ENCODE results near the gene PTPRN2.
"Not testable (repeated sequence)": the region's sequence is repeated elsewhere in the genome, so short reads cannot be mapped to it uniquely, and the experiment has no call there.

The PTPRN2 gene

GRCh38 chr7:158054081-158054480 is 533.5 kb downstream of the PTPRN2 start:
- FAIRE-seq, result no peak

GRCh38 chr7:158053183-158053915 is 534.3 kb downstream of the PTPRN2 start:
- FAIRE-seq, result no peak

GRCh38 chr7:158052381-158053060 is 535.1 kb downstream of the PTPRN2 start:
- no peak for FAIRE-seq

GRCh38 chr7:158051776-158052175 is 535.8 kb downstream of the PTPRN2 start:
- FAIRE-seq, result no peak

GRCh38 chr7:158050978-158051651 is 536.5 kb downstream of the PTPRN2 start:
- FAIRE-seq, result no peak

- FAIRE-seq, result no peak
Measured at GRCh38 chr7:158050441-158050977, 537.1 kb downstream of the PTPRN2 start.

GRCh38 chr7:158049271-158049670 is 538.4 kb downstream of the PTPRN2 start:
- FAIRE-seq, result no peak

GRCh38 chr7:158048569-158048968 is 539.1 kb downstream of the PTPRN2 start:
- FAIRE-seq, result no peak

- FAIRE-seq, result no peak
Measured at GRCh38 chr7:158047391-158048059, 540.1 kb downstream of the PTPRN2 start.

GRCh38 chr7:158046246-158046645 is 541.4 kb downstream of the PTPRN2 start:
- FAIRE-seq, result not testable (repeated sequence)

- no peak for FAIRE-seq
Measured at GRCh38 chr7:158044482-158044823, 543.2 kb downstream of the PTPRN2 start.

- FAIRE-seq, result no peak
Measured at GRCh38 chr7:158043551-158044481, 543.8 kb downstream of the PTPRN2 start.

GRCh38 chr7:158042156-158042880 is 545.3 kb downstream of the PTPRN2 start:
- FAIRE-seq, result no peak

GRCh38 chr7:158040199-158040598 is 547.4 kb downstream of the PTPRN2 start:
- no peak for FAIRE-seq

GRCh38 chr7:158039270-158039669 is 548.4 kb downstream of the PTPRN2 start:
- no peak for FAIRE-seq

GRCh38 chr7:158037211-158037610 is 550.4 kb downstream of the PTPRN2 start:
- FAIRE-seq, result no peak

- no peak for FAIRE-seq
Measured at GRCh38 chr7:158035343-158035742, 552.3 kb downstream of the PTPRN2 start.

- FAIRE-seq, result no peak
Measured at GRCh38 chr7:158034571-158034970, 553.1 kb downstream of the PTPRN2 start.

GRCh38 chr7:158033925-158034324 is 553.7 kb downstream of the PTPRN2 start:
- FAIRE-seq, result not testable (repeated sequence)

GRCh38 chr7:158033196-158033595 is 554.4 kb downstream of the PTPRN2 start:
- FAIRE-seq, result no peak

- FAIRE-seq, result no peak
Measured at GRCh38 chr7:158032561-158033115, 555.0 kb downstream of the PTPRN2 start.
